NCI-H2107 (cell line): ENCODE data around the gene DHCR24.

ENCODE experiments used
- DNase-seq: peaks from one replicate; lab custom pipeline; 2025; lab: John Stamatoyannopoulos, UW

The DHCR24 gene

DNA sequence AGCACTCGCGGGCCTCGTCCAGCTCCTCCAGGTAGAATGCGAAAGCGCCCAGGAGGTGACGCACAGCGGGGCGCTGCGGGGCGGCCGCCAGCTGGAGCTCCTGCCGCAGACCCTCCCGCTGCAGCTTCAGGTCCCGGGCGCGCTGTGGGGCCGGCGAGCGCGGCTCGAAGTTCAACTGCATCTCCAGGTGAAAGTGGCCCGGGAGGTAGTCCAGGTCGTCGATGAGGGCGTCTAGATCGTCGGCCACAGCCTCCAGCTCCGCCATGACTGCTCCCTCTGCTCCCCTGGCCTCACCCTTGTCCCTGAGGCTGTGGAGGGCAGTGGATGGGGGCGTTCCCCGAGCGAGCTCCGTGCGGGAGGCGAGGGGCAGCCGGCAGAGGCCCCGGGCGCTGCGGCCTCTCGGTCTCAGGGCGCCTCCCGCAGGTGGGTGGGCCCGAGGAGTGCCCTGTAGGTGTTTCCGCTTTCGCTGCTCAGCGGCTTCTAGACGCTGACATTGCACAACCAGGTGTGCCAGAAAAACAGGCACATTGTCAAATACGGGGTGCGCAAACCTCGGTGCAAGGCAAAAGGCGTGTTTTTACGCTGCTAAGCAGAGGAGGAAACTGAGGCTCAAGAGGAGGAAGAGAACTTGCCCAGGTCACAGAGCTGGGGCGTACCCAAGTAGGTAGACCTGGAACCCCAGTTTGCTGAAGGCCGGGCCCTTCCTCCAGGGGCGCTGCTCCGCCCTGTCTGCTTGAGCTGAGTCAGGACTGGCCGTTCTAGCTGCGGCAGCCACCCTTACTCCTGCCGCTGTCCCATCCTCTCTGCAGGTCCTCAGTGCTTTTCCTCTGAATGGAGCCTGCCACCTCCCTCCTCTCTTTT lies 85.9 kb downstream of the DHCR24 start, which contains the start of gene TTC22:
TTC22 (minus strand) TSS at position 425 of the 861 bp plus-strand sequence; CDS start at position 265, 160 bp downstream.
- DNase-seq = no peak

- no peak for DNase-seq
Measured at GRCh38 chr1:54800041-54800898, 86.7 kb downstream of the DHCR24 start.
